Fibroblast of lung (primary cell): ENCODE results near the gene COA4. TPM values are rescaled to one million over a fixed set of nuclear protein-coding genes. Genes with fewer than 3 reads are reported as not detected.

Source experiments
- DNase-seq, 2 donors: peaks; one replicate each; pipeline versions ENCODE4 v3.0.0 to v3.0.0-alpha.2; 2010; ENCODE audit warnings: low read depth in 2 of 2
- H2AFZ ChIP-seq: 2 replicates; pipeline ENCODE4 v1.5.1; 2012; ENCODE audit warnings: low read length, control low read depth, inconsistent platforms
- H3K27ac ChIP-seq: 2 replicates; pipeline ENCODE4 v1.5.1; 2011; ENCODE audit warnings: low read length, control low read depth; ENCODE audit not compliant: insufficient read depth
- H3K27me3 ChIP-seq: 2 replicates; pipeline ENCODE4 v1.5.1; 2011; ENCODE audit warnings: mild to moderate bottlenecking, low read length; ENCODE audit not compliant: control insufficient read depth, insufficient read depth
- H3K36me3 ChIP-seq: 2 replicates; pipeline ENCODE4 v1.5.1; 2011; ENCODE audit warnings: low read length; ENCODE audit not compliant: control insufficient read depth, insufficient read depth
- H3K4me1 ChIP-seq: 2 replicates; pipeline ENCODE4 v1.5.1; 2011; ENCODE audit warnings: low read length; ENCODE audit not compliant: control insufficient read depth, insufficient read depth; ENCODE audit errors: extremely low read depth
- H3K4me2 ChIP-seq: 2 replicates; pipeline ENCODE4 v1.5.1; 2011; ENCODE audit warnings: low read length, control low read depth; ENCODE audit not compliant: insufficient read depth; ENCODE audit errors: extremely low read depth
- H3K4me3 ChIP-seq, 4 experiments: fragments of 200-600 bp in 1 of 4; sonication (generic) in 1 of 4; replicated peaks in 1 of 4; 2 replicates each; pipeline ENCODE4 v1.5.1; 2011 to 2016; ENCODE audit warnings: low read length in 4 of 4, low read depth in 3 of 4, mild to moderate bottlenecking in 3 of 4, control low read depth in 2 of 4, inconsistent platforms in 1 of 4, mixed read lengths in 1 of 4; ENCODE audit not compliant: insufficient read depth in 1 of 4; ENCODE audit errors: control extremely low read depth in 1 of 4
- H3K79me2 ChIP-seq: 2 replicates; pipeline ENCODE4 v1.5.1; 2012; ENCODE audit warnings: mild to moderate bottlenecking, low read length, inconsistent platforms; ENCODE audit not compliant: control insufficient read depth, insufficient read depth
- H3K9ac ChIP-seq: 2 replicates; pipeline ENCODE4 v1.5.1; 2011; ENCODE audit warnings: mild to moderate bottlenecking, low read length, control low read depth; ENCODE audit not compliant: insufficient read depth
- H3K9me3 ChIP-seq: 2 replicates; pipeline ENCODE4 v1.5.1; 2012; ENCODE audit warnings: low read depth, low read length; ENCODE audit not compliant: control insufficient read depth, insufficient read depth
- H4K20me1 ChIP-seq: 2 replicates; pipeline ENCODE4 v1.5.1; 2011; ENCODE audit warnings: low read length; ENCODE audit not compliant: control insufficient read depth, insufficient read depth; ENCODE audit errors: extremely low read depth
- EZH2 ChIP-seq: IDR thresholded peaks from 2 replicates; pipeline ENCODE4 v1.5.1; 2012; ENCODE audit warnings: low read length, control low read depth, mild to moderate bottlenecking; ENCODE audit errors: missing control alignments
- polyA plus RNA-seq, 2 donors: library from polyadenylated mRNA; depleted of rRNA in 1 of 2; stranded (reverse) in 1 of 2; unstranded in 1 of 2; fragments of >200 nt; gene quantifications; 2 replicates each; pipeline ENCODE4 v1.2.1, GENCODE V29; 2011 to 2012; ENCODE audit warnings: missing spikeins in 1 of 2
- total RNA-seq: library from RNA; depleted of rRNA; stranded (reverse); fragments of >200 nt; gene quantifications from 2 replicates; pipeline ENCODE4 v1.2.1, GENCODE V29; 2014
- TF ChIP-seq, protein P1 (sequence below), 2 donors: IDR thresholded peaks in 1 of 2; conservative IDR thresholded peaks in 1 of 2; 1 replicate in 1 of 2; 2 replicates in 1 of 2; pipeline ENCODE4 v1.5.1; 2011 to 2012; ENCODE audit warnings: low read length in 2 of 2, control low read depth in 1 of 2, inconsistent platforms in 1 of 2, low read depth in 1 of 2, mild to moderate bottlenecking in 1 of 2

The COA4 gene
- total and polyA plus RNA-seq, 2 donors (not counting 1 experiment from before 2014, with no cell fraction given), result 56.2 to 64.7 TPM

DNA sequence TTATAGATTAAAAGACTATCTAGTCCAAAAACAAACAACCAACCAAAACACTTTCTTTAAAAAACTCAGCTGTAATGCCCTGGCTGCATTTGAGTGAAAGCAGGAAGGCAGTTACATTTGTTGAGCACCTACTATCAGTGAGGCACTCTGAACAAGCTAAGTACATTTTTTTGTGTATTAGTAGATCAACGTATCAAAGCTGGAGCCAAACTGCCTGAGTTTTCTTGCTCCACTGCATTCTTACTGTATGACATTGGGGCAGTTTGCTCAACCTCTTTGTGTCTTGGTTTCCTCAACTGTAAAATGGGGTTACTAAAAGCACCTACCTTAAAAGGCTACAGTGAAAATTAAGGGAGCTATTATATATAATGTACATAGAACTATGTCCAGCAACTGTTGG lies 22.0 kb downstream of the COA4 start:
- no peak overlapping the region for H2AFZ ChIP-seq
- no peaks in the 10 kb centered on the region for H3K9me3 ChIP-seq
- peak in 1 of 2 donors; percentile 31 for DNase-seq
- H3K27ac ChIP-seq, result no peak overlapping the region
- H3K4me3 ChIP-seq, result no peak overlapping the region
- no peaks in the 10 kb centered on the region for H4K20me1 ChIP-seq
- no peak overlapping the region for H3K4me2 ChIP-seq
- no peaks in the 10 kb centered on the region for H3K79me2 ChIP-seq
- TF ChIP-seq, protein P1, sequence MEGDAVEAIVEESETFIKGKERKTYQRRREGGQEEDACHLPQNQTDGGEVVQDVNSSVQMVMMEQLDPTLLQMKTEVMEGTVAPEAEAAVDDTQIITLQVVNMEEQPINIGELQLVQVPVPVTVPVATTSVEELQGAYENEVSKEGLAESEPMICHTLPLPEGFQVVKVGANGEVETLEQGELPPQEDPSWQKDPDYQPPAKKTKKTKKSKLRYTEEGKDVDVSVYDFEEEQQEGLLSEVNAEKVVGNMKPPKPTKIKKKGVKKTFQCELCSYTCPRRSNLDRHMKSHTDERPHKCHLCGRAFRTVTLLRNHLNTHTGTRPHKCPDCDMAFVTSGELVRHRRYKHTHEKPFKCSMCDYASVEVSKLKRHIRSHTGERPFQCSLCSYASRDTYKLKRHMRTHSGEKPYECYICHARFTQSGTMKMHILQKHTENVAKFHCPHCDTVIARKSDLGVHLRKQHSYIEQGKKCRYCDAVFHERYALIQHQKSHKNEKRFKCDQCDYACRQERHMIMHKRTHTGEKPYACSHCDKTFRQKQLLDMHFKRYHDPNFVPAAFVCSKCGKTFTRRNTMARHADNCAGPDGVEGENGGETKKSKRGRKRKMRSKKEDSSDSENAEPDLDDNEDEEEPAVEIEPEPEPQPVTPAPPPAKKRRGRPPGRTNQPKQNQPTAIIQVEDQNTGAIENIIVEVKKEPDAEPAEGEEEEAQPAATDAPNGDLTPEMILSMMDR (conservative IDR thresholded peaks at IDR 0.05 in 1 of 2, IDR thresholded peaks at IDR 0.05 in 1 of 2; ENCODE audit: low read depth in 1 of 2, low read length in 2 of 2), result no peak
- TF ChIP-seq EZH2, result no peak
- H3K4me1 ChIP-seq, result no peaks in the 10 kb centered on the region
- H3K36me3 ChIP-seq, result no peaks in the 10 kb centered on the region
- no peaks in the 10 kb centered on the region for H3K27me3 ChIP-seq
- no peak overlapping the region for H3K9ac ChIP-seq

DNA sequence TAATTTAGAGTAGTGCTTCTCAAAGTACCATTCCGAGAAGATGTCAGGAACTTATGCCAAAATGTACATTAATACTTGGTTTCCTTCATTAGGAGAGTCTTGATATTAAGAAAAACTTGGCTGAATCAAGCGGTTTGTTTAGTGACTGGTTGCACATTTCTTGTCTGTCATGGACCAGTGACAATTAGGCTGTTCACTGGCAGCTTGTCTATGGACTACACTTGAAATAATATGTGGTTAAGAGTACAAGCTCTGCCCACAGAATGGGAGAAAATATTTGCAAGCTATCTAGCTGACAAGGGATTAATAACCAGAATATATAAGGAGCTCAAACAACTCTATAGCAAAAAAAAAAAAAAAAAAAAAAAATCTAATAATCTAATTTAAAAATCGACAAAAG lies 24.6 kb downstream of the COA4 start:
- Histone ChIP-seq H3K9ac (no peak overlapping the region), H3K4me3 (no peak overlapping the region), H3K36me3 (no peaks in the 10 kb centered on the region), H2AFZ (no peak overlapping the region), H3K27ac (no peak overlapping the region), H3K79me2 (no peaks in the 10 kb centered on the region), H3K9me3 (no peaks in the 10 kb centered on the region), H3K27me3 (no peaks in the 10 kb centered on the region), H3K4me1 (no peaks in the 10 kb centered on the region), H4K20me1 (no peaks in the 10 kb centered on the region), H3K4me2 (no peak overlapping the region)
- TF ChIP-seq, protein P1 (conservative IDR thresholded peaks at IDR 0.05 in 1 of 2, IDR thresholded peaks at IDR 0.05 in 1 of 2; ENCODE audit: low read depth in 1 of 2, low read length in 2 of 2), result no peak
- TF ChIP-seq EZH2, result no peak
- DNase-seq, result no peak

DNA sequence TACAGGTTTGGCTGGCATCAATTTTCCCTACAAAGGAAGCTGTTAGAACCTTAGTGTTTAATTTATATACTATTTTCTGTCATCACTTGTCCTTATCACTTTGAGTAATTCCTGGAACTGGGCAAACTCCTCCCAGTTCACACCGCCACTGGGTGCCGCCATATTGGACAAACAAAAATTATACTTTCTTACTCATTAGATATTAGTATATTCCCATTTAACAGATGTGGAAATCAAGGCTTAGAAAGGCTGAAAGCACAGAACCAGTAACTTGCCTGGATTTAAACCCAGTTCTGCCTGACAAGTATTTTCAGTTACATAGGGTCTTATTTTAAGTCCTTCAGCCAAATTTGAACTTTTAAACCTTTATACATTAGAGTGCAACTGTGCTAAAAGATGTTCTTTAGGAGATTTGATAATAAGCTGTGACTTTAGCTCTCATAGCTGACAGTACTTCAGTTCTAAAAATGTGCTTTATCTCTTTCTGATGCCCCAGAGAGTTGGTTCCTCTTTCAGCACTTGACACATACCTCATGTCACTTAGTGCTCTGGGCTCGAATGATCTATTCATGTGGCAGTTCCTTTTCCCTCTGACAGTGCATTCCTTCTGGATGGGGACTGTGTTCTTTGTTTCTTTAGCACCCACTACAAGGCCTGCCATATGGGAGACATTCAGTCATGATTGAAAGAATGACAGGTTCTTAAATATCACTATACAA lies 25.4 kb downstream of the COA4 start:
- Histone ChIP-seq H3K36me3 (no peaks in the 10 kb centered on the region), H3K9ac (no peak overlapping the region), H3K4me1 (no peaks in the 10 kb centered on the region), H4K20me1 (no peaks in the 10 kb centered on the region), H3K27me3 (no peaks in the 10 kb centered on the region), H3K4me3 (no peak overlapping the region), H3K27ac (no peak overlapping the region), H2AFZ (no peak overlapping the region), H3K9me3 (no peaks in the 10 kb centered on the region), H3K4me2 (no peak overlapping the region), H3K79me2 (no peaks in the 10 kb centered on the region)
- no peak for TF ChIP-seq EZH2
- TF ChIP-seq, protein P1 (conservative IDR thresholded peaks at IDR 0.05 in 1 of 2, IDR thresholded peaks at IDR 0.05 in 1 of 2; ENCODE audit: low read depth in 1 of 2, low read length in 2 of 2), result no peak
- no peak for DNase-seq
